ENCODE results near the gene UTF1.
"Not testable (repeated sequence)": the region's sequence is repeated elsewhere in the genome, so short reads cannot be mapped to it uniquely, and the experiment has no call there.

UTF1 gene

DNA sequence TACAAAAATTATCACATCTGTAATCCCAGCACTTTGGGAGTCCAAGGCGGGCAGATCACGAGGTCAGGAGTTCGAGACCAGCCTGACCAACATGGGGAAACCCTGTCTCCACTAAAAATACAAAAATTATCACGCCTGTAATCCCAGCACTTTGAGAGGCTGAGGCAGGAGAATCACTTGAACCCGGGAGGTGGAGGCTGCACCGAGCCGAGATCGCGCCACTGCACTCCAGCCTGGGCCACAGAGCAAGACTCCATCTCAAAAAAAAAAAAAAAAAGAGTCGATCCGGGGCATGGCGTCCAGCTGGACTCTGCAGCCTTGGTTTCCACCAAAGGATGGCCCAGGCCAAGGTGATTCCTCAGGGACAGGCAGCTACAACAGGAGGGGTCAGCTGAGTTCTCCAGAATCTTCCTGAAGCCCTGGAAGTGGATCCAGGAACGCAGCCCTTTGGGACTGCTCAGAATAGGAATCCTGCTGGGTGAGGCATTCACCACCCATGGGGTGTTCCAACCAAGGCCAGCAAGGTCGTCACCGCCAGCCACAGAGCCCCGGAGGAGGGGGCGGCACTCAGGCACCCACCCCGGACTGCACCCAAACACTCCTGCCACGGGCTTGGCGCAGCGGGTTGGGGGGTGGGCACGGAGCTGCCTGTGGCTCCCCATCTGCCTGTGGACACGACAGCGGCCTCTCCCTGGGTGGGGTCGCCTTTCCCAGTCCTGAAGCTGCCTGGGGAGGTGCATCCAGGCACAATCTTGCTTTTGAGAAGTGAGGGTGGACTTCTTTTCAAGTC is 12.0 kb upstream of the UTF1 start:
- in situ Hi-C loops (cut with MboI; ENCODE audit: low sequenced_read_pairs, unreplicated experiment) = no loop called here
- DNase-seq (ENCODE audit: low spot score) = no peak
- TF ChIP-seq, protein P1, sequence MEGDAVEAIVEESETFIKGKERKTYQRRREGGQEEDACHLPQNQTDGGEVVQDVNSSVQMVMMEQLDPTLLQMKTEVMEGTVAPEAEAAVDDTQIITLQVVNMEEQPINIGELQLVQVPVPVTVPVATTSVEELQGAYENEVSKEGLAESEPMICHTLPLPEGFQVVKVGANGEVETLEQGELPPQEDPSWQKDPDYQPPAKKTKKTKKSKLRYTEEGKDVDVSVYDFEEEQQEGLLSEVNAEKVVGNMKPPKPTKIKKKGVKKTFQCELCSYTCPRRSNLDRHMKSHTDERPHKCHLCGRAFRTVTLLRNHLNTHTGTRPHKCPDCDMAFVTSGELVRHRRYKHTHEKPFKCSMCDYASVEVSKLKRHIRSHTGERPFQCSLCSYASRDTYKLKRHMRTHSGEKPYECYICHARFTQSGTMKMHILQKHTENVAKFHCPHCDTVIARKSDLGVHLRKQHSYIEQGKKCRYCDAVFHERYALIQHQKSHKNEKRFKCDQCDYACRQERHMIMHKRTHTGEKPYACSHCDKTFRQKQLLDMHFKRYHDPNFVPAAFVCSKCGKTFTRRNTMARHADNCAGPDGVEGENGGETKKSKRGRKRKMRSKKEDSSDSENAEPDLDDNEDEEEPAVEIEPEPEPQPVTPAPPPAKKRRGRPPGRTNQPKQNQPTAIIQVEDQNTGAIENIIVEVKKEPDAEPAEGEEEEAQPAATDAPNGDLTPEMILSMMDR (IDR thresholded peaks at IDR 0.05; ENCODE audit: borderline replicate concordance, control extremely low read depth, extremely low read depth, insufficient read depth, missing control alignments) = no peak

DNA sequence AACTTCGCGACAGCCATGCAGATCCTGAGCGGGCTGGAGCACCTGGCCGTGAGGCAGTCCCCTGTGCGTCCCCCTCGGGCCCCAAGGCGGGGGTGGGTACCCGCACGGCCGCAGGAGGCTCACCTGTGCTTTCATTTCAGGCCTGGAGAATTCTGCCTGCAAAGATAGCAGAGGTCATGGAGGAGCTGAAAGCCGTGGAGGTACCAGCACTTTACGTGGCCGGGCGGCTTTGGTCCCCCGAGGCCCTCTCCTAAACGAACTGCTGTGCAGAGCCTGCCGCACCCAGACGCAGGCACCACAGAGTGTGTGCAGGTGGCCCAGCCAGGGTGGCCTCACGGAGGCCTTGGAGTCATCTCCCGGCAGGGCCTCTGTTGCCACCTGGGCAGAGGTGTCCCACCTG is 11.1 kb upstream of the UTF1 start:
- TF ChIP-seq, protein P1 (IDR thresholded peaks at IDR 0.05; ENCODE audit: borderline replicate concordance, control extremely low read depth, extremely low read depth, insufficient read depth, missing control alignments) = no peak
- in situ Hi-C loops (cut with MboI; ENCODE audit: low sequenced_read_pairs, unreplicated experiment) = no loop called here
- no peak for DNase-seq (ENCODE audit: low spot score)

- TF ChIP-seq, protein P1 (IDR thresholded peaks at IDR 0.05; ENCODE audit: borderline replicate concordance, control extremely low read depth, extremely low read depth, insufficient read depth, missing control alignments) = no peak
- no peak for DNase-seq (ENCODE audit: low spot score)
- in situ Hi-C loops (cut with MboI; ENCODE audit: low sequenced_read_pairs, unreplicated experiment) = no loop called here
These were observed 10.2 kb upstream of the UTF1 start for GRCh38 chr10:133219782-133220181.

- no peak for DNase-seq (ENCODE audit: low spot score)
- TF ChIP-seq, protein P1 (IDR thresholded peaks at IDR 0.05; ENCODE audit: borderline replicate concordance, control extremely low read depth, extremely low read depth, insufficient read depth, missing control alignments) = no peak
- in situ Hi-C loops (cut with MboI; ENCODE audit: low sequenced_read_pairs, unreplicated experiment) = no loop called here
These were observed 8.7 kb upstream of the UTF1 start for GRCh38 chr10:133221331-133221730.

- DNase-seq (ENCODE audit: low spot score); in situ Hi-C loops (cut with MboI; ENCODE audit: low sequenced_read_pairs, unreplicated experiment): not testable (repeated sequence)
These were observed 8.3 kb upstream of the UTF1 start for GRCh38 chr10:133221756-133222155.

- TF ChIP-seq, protein P1 (IDR thresholded peaks at IDR 0.05; ENCODE audit: borderline replicate concordance, control extremely low read depth, extremely low read depth, insufficient read depth, missing control alignments) = no peak
- in situ Hi-C loops (cut with MboI; ENCODE audit: low sequenced_read_pairs, unreplicated experiment) = no loop called here
- DNase-seq (ENCODE audit: low spot score) = no peak
These were observed 5.9 kb upstream of the UTF1 start for GRCh38 chr10:133224076-133224475.

DNA sequence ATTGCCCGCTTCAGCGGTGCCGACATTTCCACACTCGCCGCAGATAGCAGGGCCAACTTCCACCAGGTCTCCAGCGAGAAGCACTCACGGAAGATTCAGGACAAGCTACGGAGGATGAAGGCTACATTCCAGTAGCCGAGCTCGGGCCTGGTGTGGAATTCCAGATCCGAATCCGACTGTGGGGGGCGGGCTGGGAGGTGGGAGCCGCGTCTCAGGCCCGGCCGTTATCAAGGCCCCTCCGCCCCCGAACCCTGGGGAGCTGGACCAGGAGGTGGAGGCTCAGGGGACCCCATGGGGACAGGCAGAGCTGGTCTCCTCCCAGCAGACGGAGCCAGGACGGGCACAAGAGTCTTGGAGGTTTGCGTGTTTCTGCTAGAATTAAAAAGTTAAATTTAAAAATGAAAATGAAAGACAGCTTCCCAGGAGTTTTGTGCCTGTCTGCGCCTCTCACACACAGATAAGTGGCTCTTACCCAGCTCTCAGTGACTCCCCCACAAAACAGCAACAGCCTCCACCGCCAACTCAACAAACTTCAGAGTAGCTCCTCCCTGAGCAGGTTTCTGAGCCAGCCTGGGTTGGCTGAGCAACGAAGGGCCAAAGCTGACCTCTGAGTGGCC is 5.2 kb upstream of the UTF1 start:
- no peak for DNase-seq (ENCODE audit: low spot score)
- in situ Hi-C loops (cut with MboI; ENCODE audit: low sequenced_read_pairs, unreplicated experiment) = no loop called here
- TF ChIP-seq, protein P1 (IDR thresholded peaks at IDR 0.05; ENCODE audit: borderline replicate concordance, control extremely low read depth, extremely low read depth, insufficient read depth, missing control alignments) = no peak
